IMR-90 (cell line): Measurements from ENCODE around the gene KHNYN. TPM values are rescaled to one million over a fixed set of nuclear protein-coding genes. Genes with fewer than 3 reads are reported as not detected.

ENCODE experiments used
- ATAC-seq: fragments of 200-7000 bp; cut with Tn5 transposase; 2 replicates; pipeline ENCODE4 v1.9.1; 2020; ENCODE audit warnings: low read depth, mild to moderate bottlenecking, moderate library complexity
- BruUV-seq: library from RNA; stranded (reverse); fragments of 400-500 nt; replicated peaks from 2 replicates; lab custom pipeline; 2021; lab: Mats Ljungman, UMichigan
- CTCF ChIA-PET: fragments of 300-600 bp; formaldehyde crosslinking; extraction: SDS; loops from one replicate; lab custom pipeline; 2021; ENCODE audit warnings: antibody characterized with exemption; lab: Yijun Ruan, JAX
- POLR2A ChIA-PET: fragments of 300-600 bp; sonication (Branson Sonifier 250); formaldehyde crosslinking; loops from one replicate; lab custom pipeline; 2022; ENCODE audit warnings: antibody characterized with exemption; ENCODE audit not compliant: unreplicated experiment; lab: Charles Lee
- DNase-seq: peaks from one replicate; pipeline ENCODE4 v3.0.0; 2013
- H2AFZ ChIP-seq: replicated peaks from 2 replicates; pipeline ENCODE3; 2013; ENCODE audit warnings: low read length, mild to moderate bottlenecking; ENCODE audit not compliant: poor library complexity
- H2AK5ac ChIP-seq: 2 replicates; pipeline ENCODE4 v1.6.1; 2013; ENCODE audit warnings: low read depth, low read length, inconsistent platforms
- H2AK9ac ChIP-seq: replicated peaks from 2 replicates; pipeline ENCODE3; 2013; ENCODE audit warnings: mild to moderate bottlenecking, low read depth, low read length, moderate library complexity; ENCODE audit not compliant: poor library complexity
- H2BK120ac ChIP-seq: 2 replicates; pipeline ENCODE4 v1.6.1; 2013; ENCODE audit warnings: low read depth, low read length, inconsistent platforms
- H2BK15ac ChIP-seq: 3 replicates; pipeline ENCODE4 v1.6.1; 2013; ENCODE audit warnings: low read depth, low read length, inconsistent platforms
- H2BK20ac ChIP-seq: 2 replicates; pipeline ENCODE4 v1.6.1; 2013; ENCODE audit warnings: low read depth, mild to moderate bottlenecking, inconsistent platforms, low read length, moderate library complexity
- H2BK5ac ChIP-seq: 2 replicates; pipeline ENCODE4 v1.6.1; 2013; ENCODE audit warnings: mild to moderate bottlenecking, low read depth, low read length, inconsistent platforms; ENCODE audit not compliant: poor library complexity, severe bottlenecking
- H3K14ac ChIP-seq: replicated peaks from 2 replicates; pipeline ENCODE4 v1.6.1; 2013; ENCODE audit warnings: low read depth, low read length, inconsistent platforms
- H3K18ac ChIP-seq: 2 replicates; pipeline ENCODE4 v1.6.1; 2013; ENCODE audit warnings: low read depth, low read length, control low read depth
- H3K23ac ChIP-seq: 2 replicates; pipeline ENCODE4 v1.6.1; 2013; ENCODE audit warnings: low read depth, low read length, inconsistent platforms
- H3K27ac ChIP-seq: 2 replicates; pipeline ENCODE4 v1.5.1; 2013; ENCODE audit warnings: mild to moderate bottlenecking, control low read depth, low read length; ENCODE audit not compliant: insufficient read depth
- H3K27me3 ChIP-seq: 2 replicates; pipeline ENCODE4 v1.6.1; 2013; ENCODE audit warnings: low read length; ENCODE audit not compliant: control insufficient read depth, insufficient read depth
- H3K36me3 ChIP-seq: 2 replicates; pipeline ENCODE4 v1.6.1; 2013; ENCODE audit warnings: low read length, mixed read lengths; ENCODE audit not compliant: control insufficient read depth, insufficient read depth
- H3K4ac ChIP-seq: 2 replicates; pipeline ENCODE4 v1.6.1; 2013; ENCODE audit warnings: low read depth, low read length, inconsistent platforms
- H3K4me1 ChIP-seq: 2 replicates; pipeline ENCODE4 v1.6.1; 2013; ENCODE audit warnings: low read length, mixed read lengths; ENCODE audit not compliant: control insufficient read depth, insufficient read depth
- H3K4me2 ChIP-seq: 2 replicates; pipeline ENCODE4 v1.6.1; 2013; ENCODE audit warnings: low read depth, mild to moderate bottlenecking, control low read depth, low read length, moderate library complexity
- H3K4me3 ChIP-seq: 2 replicates; pipeline ENCODE4 v1.5.1; 2013; ENCODE audit warnings: low read depth, mild to moderate bottlenecking, control low read depth, low read length, moderate library complexity; ENCODE audit not compliant: insufficient read depth
- H3K56ac ChIP-seq: 2 replicates; pipeline ENCODE4 v1.6.1; 2013; ENCODE audit warnings: low read length, inconsistent platforms; ENCODE audit not compliant: insufficient read depth; ENCODE audit errors: extremely low read depth
- H3K79me1 ChIP-seq, 2 experiments: 2 replicates each; pipeline ENCODE4 v1.6.1; 2013; ENCODE audit warnings: low read length in 2 of 2, inconsistent platforms in 1 of 2, low read depth in 1 of 2
- H3K9ac ChIP-seq: 2 replicates; pipeline ENCODE4 v1.6.1; 2013; ENCODE audit warnings: low read depth, low read length, control low read depth
- H3K9me1 ChIP-seq: 2 replicates; pipeline ENCODE4 v1.6.1; 2013; ENCODE audit warnings: low read length, inconsistent platforms; ENCODE audit not compliant: insufficient read depth
- H3K9me3 ChIP-seq: 2 replicates; pipeline ENCODE4 v1.6.1; 2013; ENCODE audit warnings: low read length; ENCODE audit not compliant: control insufficient read depth, insufficient read depth
- H4K20me1 ChIP-seq: 2 replicates; pipeline ENCODE4 v1.6.1; 2013; ENCODE audit warnings: low read length, inconsistent platforms; ENCODE audit not compliant: insufficient read depth
- H4K5ac ChIP-seq: 2 replicates; pipeline ENCODE4 v1.6.1; 2013; ENCODE audit warnings: mild to moderate bottlenecking, low read depth, low read length, control low read depth
- H4K8ac ChIP-seq, 2 experiments: 2 replicates each; pipeline ENCODE4 v1.6.1; 2013; ENCODE audit warnings: low read depth in 2 of 2, low read length in 2 of 2, control low read depth in 1 of 2, inconsistent platforms in 1 of 2
- H4K91ac ChIP-seq: 2 replicates; pipeline ENCODE4 v1.6.1; 2013; ENCODE audit warnings: low read depth, low read length, inconsistent platforms; ENCODE audit not compliant: insufficient read depth
- BHLHE40 ChIP-seq: fragments of 150-350 bp; IDR thresholded peaks from 2 replicates; pipeline ENCODE4 v1.6.1; 2016; ENCODE audit warnings: mild to moderate bottlenecking, low read depth, low read length
- NFE2L2 ChIP-seq: fragments of 150-350 bp; IDR thresholded peaks from 2 replicates; pipeline ENCODE4 v1.6.1; 2016; ENCODE audit warnings: low read depth, mild to moderate bottlenecking, low read length
- RCOR1 ChIP-seq: IDR thresholded peaks from 2 replicates; pipeline ENCODE4 v1.6.1; 2012; ENCODE audit warnings: mild to moderate bottlenecking, low read length, improper control_type of control experiment; ENCODE audit not compliant: insufficient replicate concordance
- USF2 ChIP-seq: fragments of 150-350 bp; IDR thresholded peaks from 2 replicates; pipeline ENCODE4 v1.6.1; 2017; ENCODE audit warnings: mild to moderate bottlenecking, antibody characterized with exemption, low read length, low read depth
- WGBS, 2 experiments: methylation state at CpG; one replicate each; pipeline versions ENCODE4 v1.1.5 to v1.1.7; 2013; ENCODE audit warnings: missing lambda C conversion rate in 2 of 2; ENCODE audit not compliant: insufficient read length in 1 of 2; ENCODE audit errors: extremely low coverage in 2 of 2; 5-methylcytosine and 5-hydroxymethylcytosine counted together
- dilution Hi-C: fragments of 300-500 bp; cut with HindIII; formaldehyde crosslinking; loops from one replicate; pipeline ENCODE4 v1.14.3; 2018; ENCODE audit warnings: low sequenced_read_pairs; ENCODE audit not compliant: unreplicated experiment
- in situ Hi-C: fragments of 300-500 bp; cut with MboI; formaldehyde crosslinking; loops from 3 replicates; pipeline ENCODE4 v1.14.3; 2019; ENCODE audit warnings: low sequenced_read_pairs, inconsistent platforms, mixed read lengths
- intact Hi-C: fragments of 100-400 bp; cut with micrococcal nuclease; formaldehyde crosslinking; loops from 2 replicates; pipeline ENCODE4 v1.10.0; 2022
- polyA plus RNA-seq, 3 experiments: library from polyadenylated mRNA; depleted of rRNA; stranded (reverse); fragments of >200 nt; gene quantifications; 2 replicates each; pipeline ENCODE4 v1.2.3, GENCODE V29; 2012; ENCODE audit warnings: low replicate concordance in 1 of 3
- total RNA-seq: library from RNA; depleted of rRNA; stranded (reverse); fragments of >200 nt; gene quantifications from 2 replicates; pipeline ENCODE4 v1.2.3, GENCODE V29; 2012

The KHNYN gene
- total and polyA plus RNA-seq, 2 of the 4 experiments (the other 2 are of a cell fraction), result 18.9 to 24.4 TPM

DNA sequence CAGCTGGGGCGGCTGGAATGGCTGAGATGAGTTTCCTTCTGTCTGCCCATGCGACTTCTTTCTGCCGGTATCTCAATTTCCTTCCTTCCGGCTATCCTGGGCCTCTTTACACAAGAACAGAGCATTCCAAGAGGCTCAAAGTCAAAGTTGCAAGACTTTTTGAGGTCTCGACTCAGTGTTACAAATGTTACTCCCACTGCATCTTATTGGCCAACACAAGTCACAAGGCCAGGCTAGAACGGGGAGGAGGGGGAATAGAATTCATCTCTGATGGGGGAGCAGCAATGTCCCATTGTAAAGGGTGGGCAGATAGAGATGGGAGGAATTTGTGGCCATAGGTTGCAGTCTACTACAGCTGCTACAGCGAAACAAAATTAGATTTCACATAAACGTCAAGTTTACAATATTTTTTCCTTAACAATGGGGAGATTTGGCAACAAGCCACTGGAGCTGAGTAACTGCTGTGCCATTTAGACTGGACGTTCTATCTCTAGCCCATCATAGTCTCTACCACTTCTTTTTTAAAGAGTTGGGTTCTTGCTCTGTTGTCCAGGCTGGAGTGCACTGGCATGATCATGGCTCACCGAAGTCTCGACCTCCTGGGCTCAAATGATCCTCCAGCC, 40.4 kb upstream of the KHNYN start:
- Histone ChIP-seq H2BK120ac (no peak overlapping the region), H3K9me1 (0 out of 2 replicates have a peak, but pooled peaks cover 2% of the 10 kb centered on the region), H2AK9ac (no peak overlapping the region), H2BK20ac (peak overlapping the region; percentile 22; the same call in 1 of the 2 replicates), H3K36me3 (no peaks in the 10 kb centered on the region), H3K14ac (peak overlapping the region; percentile 11; the same call in 1 of the 2 replicates), H2BK5ac (no peak overlapping the region), H4K20me1 (no peaks in the 10 kb centered on the region), H3K4me2 (peak overlapping the region; percentile 64), H3K23ac (no peak overlapping the region), H4K91ac (no peak overlapping the region), H3K9me3 (no peaks in the 10 kb centered on the region), H3K27me3 (peaks cover 5% of the 10 kb centered on the region), H4K5ac (no peak overlapping the region), H2AK5ac (0 out of 2 replicates have a peak overlapping the region, but pooled peaks have one; percentile 14), H3K4me3 (no peak overlapping the region), H3K4me1 (peaks cover 7% of the 10 kb centered on the region), H3K18ac (no peak overlapping the region), H3K9ac (no peak overlapping the region), H3K56ac (no peak overlapping the region), H4K8ac (peak overlapping the region in 1 of 2 experiments; percentile 7; a peak in 1 of 4 replicates), H2BK15ac (no peak overlapping the region), H3K27ac (peak overlapping the region; percentile 34; the same call in 1 of the 2 replicates), H2AFZ (peak overlapping the region; percentile 68), H3K79me1 (no peaks in the 10 kb centered on the region), H3K4ac (no peak overlapping the region)
- no TSS peak for BruUV-seq
- intact Hi-C loops (no loop called here), dilution Hi-C loops (no loop called here), in situ Hi-C loops (no loop called here)
- ATAC-seq (peak; percentile 79), DNase-seq (peak; percentile 64)
- CTCF ChIA-PET, result no interaction called here
- 16% methylated on average over 3 of the region's 11 CpGs; no CpG with 5 or more reads in 1 of the 2 experiments for WGBS, 2 experiments
- no peak for TF ChIP-seq NFE2L2
- TF ChIP-seq USF2, result peak; percentile 87
- TF ChIP-seq RCOR1, result no peak
- TF ChIP-seq BHLHE40, result no peak
- POLR2A ChIA-PET, result interaction anchor here (0.6 to 1.3 kb wide), 2 partner anchors 10 to 36 kb away, joined by 3 to 7 read pairs; no protein-coding TSS in a partner anchor
